Measurements from ENCODE around the gene MEGF11. TPM values are rescaled to one million over a fixed set of nuclear protein-coding genes. Genes with fewer than 3 reads are reported as not detected.

Gene MEGF11
- total RNA-seq, 1 experiment from 2014 or later = 2.3 TPM

GRCh38 chr15:66097151-66098021, 156.2 kb downstream of the MEGF11 start:
- no peaks in the 10 kb centered on the region for H3K79me2 ChIP-seq (ENCODE audit: insufficient read depth, low read length)
- intact Hi-C loops (cut with micrococcal nuclease) = no loop called here
- no peak for DNase-seq (ENCODE audit: low read depth, low spot score)
- H4K20me1 ChIP-seq (ENCODE audit: insufficient read depth) = no peaks in the 10 kb centered on the region
- H3K27me3 ChIP-seq (ENCODE audit: insufficient read depth, low read length) = no peaks in the 10 kb centered on the region
- POLR2A ChIA-PET = no interaction called here
- RAD21 ChIA-PET (ENCODE audit: low non-redundant PET in 1 of 2, low total read pairs in 2 of 2, uncharacterized antibody in 2 of 2, unreplicated experiment in 2 of 2) = no interaction called here
- no peak overlapping the region for H3K4me2 ChIP-seq (ENCODE audit: low read length)
- no peaks in the 10 kb centered on the region for H3K36me3 ChIP-seq (ENCODE audit: control insufficient read depth in 1 of 2, insufficient read depth in 2 of 2, low read length in 2 of 2)
- ATAC-seq = no peak
- H3K9me2 ChIP-seq (ENCODE audit: insufficient read depth) = no peaks in the 10 kb centered on the region
- CTCF ChIA-PET = no interaction called here
- no peaks in the 10 kb centered on the region for H3K4me1 ChIP-seq (ENCODE audit: control insufficient read depth in 1 of 2, insufficient read depth in 2 of 2, low read length in 2 of 2)
- no peak for TF ChIP-seq POLR2AphosphoS5 (IDR thresholded peaks at IDR 0.05; ENCODE audit: low read depth, low read length)
- no peak for TF ChIP-seq EZH2phosphoT487 (IDR thresholded peaks at IDR 0.05; ENCODE audit: borderline replicate concordance)
- TF ChIP-seq REST (IDR thresholded peaks at IDR 0.05; ENCODE audit: low read depth) = no peak
- no peak for TF ChIP-seq RAD21 (IDR thresholded peaks at IDR 0.05; ENCODE audit: low read depth)
- TF ChIP-seq JUND (IDR thresholded peaks at IDR 0.05) = no peak
- TF ChIP-seq SP1 (IDR thresholded peaks at IDR 0.05; ENCODE audit: low read depth) = no peak
- no peak for TF ChIP-seq SIN3A (IDR thresholded peaks at IDR 0.05; ENCODE audit: low read depth)
- no peak for TF ChIP-seq FOSL1 (IDR thresholded peaks at IDR 0.05; ENCODE audit: low read depth)
- no peak for TF ChIP-seq YY1 (IDR thresholded peaks at IDR 0.05; ENCODE audit: extremely low read depth, insufficient replicate concordance, low read depth, low read length)
- no peak for TF ChIP-seq CBX3 (IDR thresholded peaks at IDR 0.05; ENCODE audit: low read depth)
- TF ChIP-seq CTCF (IDR thresholded peaks at IDR 0.05 in 2 of 3, conservative IDR thresholded peaks at IDR 0.05 in 1 of 3; ENCODE audit: borderline replicate concordance in 1 of 3, insufficient read depth in 1 of 3, low read depth in 2 of 3, low read length in 2 of 3) = no peak
- TF ChIP-seq EGR1 (IDR thresholded peaks at IDR 0.05; ENCODE audit: low read depth) = no peak
- no peak for TF ChIP-seq TCF7L2 (IDR thresholded peaks at IDR 0.05; ENCODE audit: borderline replicate concordance, extremely low read depth, insufficient read depth, insufficient read length)
- TF ChIP-seq ATF3 (IDR thresholded peaks at IDR 0.05) = no peak
- TF ChIP-seq POLR2A (IDR thresholded peaks at IDR 0.05; ENCODE audit: borderline replicate concordance, extremely low read depth, insufficient read depth, insufficient read length) = no peak
- TF ChIP-seq CEBPB (IDR thresholded peaks at IDR 0.05; ENCODE audit: low read depth) = no peak
- no peak for TF ChIP-seq MAX (IDR thresholded peaks at IDR 0.05)
- TF ChIP-seq EZH2 (IDR thresholded peaks at IDR 0.05) = no peak
- no peak for TF ChIP-seq ZNF274 (IDR thresholded peaks at IDR 0.05; ENCODE audit: low read depth, low read length)
- no peak overlapping the region for H2AFZ ChIP-seq (ENCODE audit: low read depth, low read length, poor library complexity, severe bottlenecking)
- no peak overlapping the region for H3K27ac ChIP-seq (ENCODE audit: low read depth, low read length)
- H3K9me3 ChIP-seq (ENCODE audit: control insufficient read depth in 1 of 2, insufficient read depth in 1 of 2, low read depth in 1 of 2, low read length in 2 of 2) = no peaks in the 10 kb centered on the region
- no peak overlapping the region for H3K9ac ChIP-seq (ENCODE audit: low read length)
- no peak overlapping the region for H3K4me3 ChIP-seq (replicated peaks in 1 of 2; ENCODE audit: low read depth in 1 of 2, low read length in 2 of 2)
- no TSS peak for BruUV-seq (replicated peaks)
